GM10847 (cell line): Measurements from ENCODE around the gene SLC16A12.

Experiments
- POLR2A ChIP-seq: IDR thresholded peaks from 2 replicates; pipeline ENCODE4 v1.6.1; 2011; ENCODE audit not compliant: insufficient read length; ENCODE audit errors: extremely low read depth

SLC16A12 gene

DNA sequence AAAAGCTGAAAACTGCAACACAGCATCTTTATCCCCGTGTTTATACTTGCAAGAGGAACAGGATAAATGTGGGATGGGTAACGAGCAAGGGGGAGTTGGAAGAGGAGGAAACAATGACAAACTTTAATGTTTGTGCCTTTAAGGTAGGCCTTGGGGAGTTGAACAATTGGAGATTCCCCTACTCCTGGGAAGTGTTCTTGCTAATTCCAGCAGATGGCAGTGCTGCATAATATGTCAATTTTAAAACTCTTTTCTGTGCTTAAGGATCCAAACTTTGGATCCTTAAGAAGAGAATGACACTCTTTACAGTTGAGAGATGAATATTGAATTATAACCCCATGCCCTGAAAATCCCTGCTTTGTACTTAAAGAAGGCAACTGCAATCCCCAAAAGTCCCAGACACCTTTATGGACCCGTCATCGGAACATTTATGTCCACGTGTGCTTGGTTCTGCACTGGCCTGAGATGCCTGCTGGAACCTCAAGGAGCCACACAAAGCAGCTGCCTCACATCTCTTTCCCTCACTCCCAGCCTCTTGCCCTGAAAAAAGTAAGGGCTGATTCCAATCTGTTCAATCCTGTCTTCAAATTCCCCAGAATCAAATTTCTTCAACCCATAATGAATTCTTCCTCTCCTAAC, 109.0 kb downstream of the SLC16A12 start:
- TF ChIP-seq POLR2A = no peak

DNA sequence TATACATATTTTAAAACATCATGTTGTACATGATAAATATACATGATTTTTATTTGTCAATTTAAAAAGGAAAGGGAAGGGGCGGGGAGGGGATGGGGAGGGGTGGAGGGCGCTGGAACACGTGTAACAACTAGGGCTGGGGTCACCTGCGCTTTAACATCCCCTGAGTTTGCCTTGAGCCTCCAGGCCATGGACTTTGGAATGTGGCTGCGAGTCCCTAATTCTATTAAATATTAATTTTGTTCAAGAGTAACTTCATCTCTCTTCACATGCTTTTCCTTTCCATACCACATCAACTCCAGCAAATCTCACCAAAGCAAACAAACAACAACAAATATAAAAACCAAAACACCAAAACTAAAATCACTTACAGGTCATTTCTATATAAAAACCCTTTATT, 110.4 kb downstream of the SLC16A12 start:
- no peak for TF ChIP-seq POLR2A

DNA sequence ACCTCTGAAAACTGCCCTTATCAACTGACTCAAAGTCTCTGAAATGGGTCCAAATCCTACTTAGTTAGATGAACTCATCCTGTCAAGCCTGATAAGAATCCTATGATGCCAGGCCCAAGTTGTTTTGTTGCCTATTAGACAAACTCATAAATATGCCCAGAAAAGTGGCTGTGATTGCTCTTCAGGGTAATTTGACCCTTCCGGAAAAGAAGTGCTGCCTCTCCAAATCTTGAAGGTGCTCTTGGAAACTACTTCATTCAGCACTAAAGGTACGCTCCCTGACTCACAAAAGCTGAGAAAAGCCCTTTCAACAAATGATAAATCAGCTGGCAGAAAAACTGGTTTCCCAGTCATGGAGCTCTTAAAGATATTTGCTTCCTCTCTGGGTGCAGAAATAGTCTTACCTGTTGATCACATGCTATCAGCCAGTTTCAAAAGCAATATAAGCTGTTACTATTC, 114.3 kb downstream of the SLC16A12 start:
- no peak for TF ChIP-seq POLR2A

DNA sequence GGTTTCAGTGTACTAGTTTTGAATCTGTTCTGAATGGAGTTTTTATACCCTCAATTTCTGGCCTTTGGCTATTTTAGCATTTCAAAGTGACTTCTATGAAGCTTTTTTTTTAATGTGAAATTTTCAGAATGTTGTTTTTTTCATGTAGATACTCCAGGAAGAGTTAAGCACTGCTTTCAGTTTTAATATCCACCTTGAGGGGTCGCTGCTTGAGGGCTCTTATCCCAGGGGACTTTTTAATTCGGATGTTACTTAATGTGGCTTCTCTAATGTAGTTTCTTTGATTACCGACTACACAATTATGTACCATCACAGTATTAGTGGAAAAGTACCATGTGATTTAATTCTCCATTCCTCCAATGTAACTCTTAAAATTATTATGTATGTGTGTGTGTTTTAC, 115.8 kb downstream of the SLC16A12 start:
- no peak for TF ChIP-seq POLR2A

DNA sequence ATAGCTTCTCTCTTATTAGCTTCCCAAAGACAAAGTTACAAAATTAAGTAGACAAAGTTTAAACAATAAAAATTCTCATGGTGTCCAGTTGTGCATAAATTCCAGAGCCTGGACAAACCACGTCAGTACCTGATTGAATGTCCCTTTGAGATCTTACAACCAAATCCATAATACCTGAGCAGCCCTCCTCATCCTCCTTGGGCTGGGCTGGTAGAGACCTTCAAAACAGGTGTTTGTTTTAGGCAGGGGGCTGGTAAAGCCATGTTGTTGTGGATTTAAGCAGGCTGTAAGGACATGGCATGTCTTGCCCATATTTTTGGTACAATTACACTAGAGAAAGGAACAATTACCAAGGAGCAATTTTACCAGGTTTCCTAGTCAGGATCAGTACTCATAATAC, 118.9 kb downstream of the SLC16A12 start:
- TF ChIP-seq POLR2A = no peak

DNA sequence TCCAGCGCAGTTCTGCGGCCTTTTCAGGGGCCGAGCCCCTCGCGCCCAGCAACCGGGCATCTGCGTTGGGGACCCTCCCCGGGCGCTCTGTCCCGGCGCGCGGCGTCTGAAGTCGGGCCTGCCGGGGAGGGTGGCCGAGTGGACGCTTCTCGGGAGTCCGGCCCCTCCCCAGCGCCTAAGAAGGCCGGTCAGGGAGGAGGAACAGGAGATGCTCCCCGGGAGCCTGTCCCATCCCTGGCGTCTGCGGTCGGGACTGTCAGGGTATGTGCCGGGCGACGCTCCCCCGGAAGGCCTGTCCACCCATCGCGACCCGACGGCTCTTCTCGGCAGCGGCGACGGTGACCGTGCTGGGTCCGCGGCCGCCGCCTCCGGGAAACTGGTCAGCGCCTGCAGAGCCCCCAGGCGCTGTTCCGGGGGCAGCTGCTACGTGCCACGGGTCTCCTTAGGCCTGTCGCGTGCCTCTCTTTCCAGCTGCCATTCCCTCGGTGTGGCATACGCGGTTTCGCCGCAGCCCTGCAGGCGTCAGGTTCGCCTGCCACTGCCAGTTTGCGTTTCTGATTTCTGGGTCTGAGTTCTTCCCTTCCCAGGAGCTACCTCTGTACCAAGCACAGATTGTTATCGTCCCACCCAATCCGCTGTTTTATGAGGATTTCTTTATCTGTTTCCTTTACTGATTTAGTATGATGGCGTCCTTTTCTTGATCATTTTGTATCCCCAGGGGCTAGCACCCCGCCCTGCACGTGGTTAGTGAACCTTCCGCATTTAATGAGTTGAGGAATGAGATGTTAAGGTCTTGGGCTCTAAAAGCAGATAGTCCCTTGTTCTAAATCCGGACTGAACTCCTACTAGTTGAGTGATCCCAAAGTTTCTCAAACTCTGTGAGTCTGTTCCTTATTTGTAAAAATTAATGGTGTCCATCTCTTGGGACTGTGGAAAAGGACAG, 120.2 kb downstream of the SLC16A12 start:
- peak; percentile 10 for TF ChIP-seq POLR2A

DNA sequence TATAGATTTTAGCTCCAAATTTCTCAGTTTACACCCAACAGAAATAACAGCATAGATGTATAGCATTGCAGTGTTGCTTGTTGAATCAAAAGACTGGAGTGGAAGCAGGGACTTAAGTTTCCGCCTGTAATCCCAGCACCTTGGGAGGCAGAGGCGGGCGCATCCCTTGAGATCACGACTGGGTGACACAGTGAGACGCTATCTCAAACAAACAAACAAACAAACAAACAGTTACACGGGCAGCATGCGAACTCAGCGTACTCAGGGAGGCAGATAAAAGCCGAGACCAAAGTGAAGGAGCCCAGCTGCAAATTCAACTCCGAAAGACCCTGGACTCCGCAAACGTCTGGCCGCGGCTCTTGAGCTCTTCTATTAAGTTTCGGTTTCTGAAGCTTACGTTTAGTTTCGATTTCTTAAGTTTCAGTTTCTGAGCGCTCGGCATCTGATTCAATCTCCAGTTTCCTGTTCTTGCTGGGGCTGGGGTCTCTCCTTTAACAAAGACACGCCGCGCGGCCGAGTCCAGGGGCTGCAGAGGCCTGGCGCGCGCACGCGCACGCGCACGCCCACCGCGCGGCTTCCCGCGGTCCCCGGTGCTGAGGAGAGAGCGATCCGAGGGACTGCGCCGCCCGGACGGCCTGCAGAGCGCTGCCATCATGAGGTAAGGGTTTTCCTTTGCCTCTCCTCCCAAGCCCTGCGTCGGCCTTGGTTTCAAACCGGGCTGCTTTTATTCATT, 121.1 kb downstream of the SLC16A12 start, which contains the start of gene IFIT5:
Gene IFIT5, plus strand, starts transcription at position 423 of the 733 bp plus-strand sequence. Its CDS starts 231 bp downstream, at position 654.
- TF ChIP-seq POLR2A = peak; percentile 31

DNA sequence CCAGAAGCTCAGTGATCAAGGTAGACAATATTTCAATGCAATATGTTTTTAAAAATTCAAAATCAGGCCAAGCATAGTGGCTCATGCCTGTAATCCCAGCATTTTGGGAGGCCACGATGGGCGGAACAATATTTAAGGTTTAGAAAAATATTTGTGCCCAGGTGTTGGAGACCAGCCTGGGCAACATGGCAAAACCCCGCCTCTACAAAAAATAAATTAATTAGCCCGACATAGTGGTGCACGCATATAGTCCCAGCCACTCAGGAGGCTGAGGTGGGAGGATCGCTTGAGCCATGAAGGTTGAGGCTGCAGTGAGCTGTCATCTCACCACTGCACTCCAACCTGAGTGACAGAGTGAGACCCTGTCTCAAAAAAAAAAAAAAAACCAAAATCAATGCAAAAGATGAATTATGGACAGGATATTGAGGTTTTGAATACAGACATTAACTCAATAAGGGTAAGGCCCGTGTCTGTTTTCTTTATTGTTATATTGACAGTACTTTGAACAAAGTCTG, 121.9 kb downstream of the SLC16A12 start:
- no peak for TF ChIP-seq POLR2A

DNA sequence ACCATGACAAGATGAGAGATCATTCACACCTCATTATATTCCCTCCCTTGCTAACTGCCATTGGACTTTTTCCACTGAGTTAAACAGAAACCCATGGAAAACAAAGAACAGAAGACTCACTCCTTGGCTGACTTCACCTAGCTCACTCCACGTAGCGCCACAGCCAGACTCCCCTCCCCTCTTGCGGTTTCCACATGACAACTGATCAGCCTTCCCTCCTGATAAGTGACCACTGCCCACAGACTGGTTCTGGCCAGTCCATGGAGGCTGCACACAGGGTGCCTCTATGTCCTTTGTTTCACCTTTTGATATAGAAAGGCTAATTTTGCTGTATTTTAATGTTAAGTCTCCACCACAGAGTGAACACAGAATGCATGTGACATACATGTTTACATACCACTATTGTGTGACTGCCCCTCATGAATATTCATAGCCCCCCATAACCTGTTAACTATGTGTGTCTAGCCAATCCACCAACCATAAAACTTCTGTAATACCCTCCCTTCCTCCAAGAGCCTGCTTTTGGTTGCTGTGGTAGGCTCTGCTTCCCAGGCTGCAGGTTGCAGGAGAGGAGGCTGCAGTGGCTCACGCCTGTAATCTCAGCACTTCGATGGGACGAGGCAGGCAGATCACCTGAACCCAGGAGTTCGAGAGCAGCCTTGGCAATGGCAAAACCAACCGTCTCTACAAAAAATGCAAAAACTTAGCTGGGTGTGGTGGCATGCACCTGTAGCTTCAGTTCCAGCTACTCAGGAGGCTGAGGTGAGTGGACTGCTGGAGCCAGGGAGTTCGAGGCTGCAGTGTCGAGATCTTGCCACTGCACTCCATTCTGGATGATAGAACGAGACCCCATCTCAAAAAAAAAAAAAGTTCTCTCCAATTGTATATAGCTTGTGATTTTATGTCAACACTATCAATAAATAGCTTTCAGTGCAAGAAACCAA, 131.0 kb downstream of the SLC16A12 start:
- TF ChIP-seq POLR2A = no peak

DNA sequence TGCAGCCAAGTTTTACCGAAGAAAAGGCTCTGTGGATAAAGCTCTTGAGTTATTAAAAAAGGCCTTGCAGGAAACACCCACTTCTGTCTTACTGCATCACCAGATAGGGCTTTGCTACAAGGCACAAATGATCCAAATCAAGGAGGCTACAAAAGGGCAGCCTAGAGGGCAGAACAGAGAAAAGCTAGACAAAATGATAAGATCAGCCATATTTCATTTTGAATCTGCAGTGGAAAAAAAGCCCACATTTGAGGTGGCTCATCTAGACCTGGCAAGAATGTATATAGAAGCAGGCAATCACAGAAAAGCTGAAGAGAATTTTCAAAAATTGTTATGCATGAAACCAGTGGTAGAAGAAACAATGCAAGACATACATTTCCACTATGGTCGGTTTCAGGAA, 132.4 kb downstream of the SLC16A12 start:
- TF ChIP-seq POLR2A = no peak

DNA sequence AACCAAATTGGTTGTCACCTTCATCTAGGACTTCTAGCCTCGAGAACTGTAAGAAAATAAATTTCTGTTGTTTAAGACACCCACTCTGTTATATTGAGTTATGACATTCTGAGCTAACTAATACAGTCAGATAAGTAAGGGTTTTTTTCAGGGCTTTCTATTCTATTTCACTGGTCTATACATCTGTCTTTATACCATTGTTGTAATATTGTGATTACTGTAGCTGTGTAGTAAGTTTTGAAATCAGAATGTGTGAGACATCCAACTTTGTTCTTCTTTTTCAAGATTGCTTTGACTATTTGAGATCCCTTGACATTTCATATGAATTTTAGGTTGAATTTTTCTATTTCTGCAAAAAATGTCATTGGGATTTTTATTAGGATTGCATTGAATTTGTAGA, 135.4 kb downstream of the SLC16A12 start:
- no peak for TF ChIP-seq POLR2A

DNA sequence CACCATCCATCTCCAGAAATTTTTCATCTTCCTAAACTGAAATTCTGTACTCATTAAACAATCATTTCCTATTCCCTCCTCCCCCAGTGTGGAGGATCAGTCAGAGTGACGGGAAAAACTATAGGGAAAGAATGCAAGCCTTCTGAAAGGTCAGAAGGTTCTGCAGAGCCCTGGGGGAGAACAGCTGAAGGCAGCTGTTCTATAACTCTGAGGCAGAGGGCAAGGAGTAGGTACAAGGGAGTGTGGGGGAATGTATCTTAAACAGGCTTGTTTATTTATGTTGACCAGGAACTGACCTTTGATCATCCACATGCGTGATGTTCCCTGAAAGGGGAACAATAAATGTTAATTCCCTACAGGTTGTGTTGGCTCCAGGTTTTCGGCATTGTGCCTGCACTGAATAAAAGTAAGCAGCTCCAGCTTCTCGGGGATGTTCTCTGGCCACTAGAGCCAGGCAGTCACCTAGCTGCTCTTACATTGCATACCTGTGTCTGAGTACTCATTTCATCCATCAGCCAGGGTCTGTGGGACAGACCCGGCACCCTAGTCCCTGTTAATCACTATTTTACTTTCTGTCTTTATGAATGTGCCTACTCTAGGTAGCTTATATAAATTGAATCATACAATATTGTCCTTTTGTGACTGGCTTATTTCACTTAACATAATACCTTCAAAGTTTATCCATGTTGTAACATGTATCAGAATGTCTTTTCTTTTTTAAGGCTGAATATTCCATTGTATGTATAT, 137.2 kb downstream of the SLC16A12 start:
- TF ChIP-seq POLR2A = no peak

DNA sequence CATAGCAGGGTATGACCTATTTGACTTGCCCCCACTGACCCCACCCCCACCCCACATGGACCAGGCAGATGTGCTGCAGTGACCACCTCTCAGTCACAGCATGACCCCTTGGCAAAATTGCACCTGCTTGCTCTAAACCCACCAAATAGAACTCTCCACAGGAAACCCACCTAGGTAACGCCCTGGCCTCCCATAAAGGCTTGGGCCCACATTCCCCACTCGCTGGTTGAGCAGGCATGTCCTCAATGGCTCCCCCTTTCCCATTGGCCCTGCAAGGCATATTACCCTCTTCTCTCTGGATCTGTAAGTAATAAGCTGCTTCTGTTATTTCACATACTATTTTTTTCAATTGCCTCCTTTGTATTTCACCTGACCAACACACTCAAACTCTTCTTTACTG, 140.3 kb downstream of the SLC16A12 start:
- no peak for TF ChIP-seq POLR2A
